Ovary (tissue), 3 donors: Measurements from ENCODE around the gene BABAM2.

Source experiments
- EP300 ChIP-seq: sonication (generic); formaldehyde crosslinking; IDR thresholded peaks from one replicate; pipeline ENCODE4 v1.6.1; 2017; ENCODE audit warnings: antibody characterized with exemption
- POLR2A ChIP-seq: fragments of 450-650 bp; IDR thresholded peaks from one replicate; pipeline ENCODE4 v1.6.1; 2017; ENCODE audit warnings: antibody characterized with exemption, mild to moderate bottlenecking, moderate library complexity
- TF ChIP-seq, protein P1 (sequence below), 3 donors: fragments of 450-650 bp in 2 of 3; fragments of 200-600 bp in 1 of 3; IDR thresholded peaks; one replicate each; pipeline versions ENCODE4 v1.5.1 to v1.8.0; 2016 to 2022; ENCODE audit warnings: antibody characterized with exemption in 3 of 3, mild to moderate bottlenecking in 1 of 3
- donor health status: DM: no; HTN: no; CAD: no.

GRCh38 chr2:27852691-27853090, 37.8 kb upstream of the BABAM2 start:
- TF ChIP-seq, protein P1, sequence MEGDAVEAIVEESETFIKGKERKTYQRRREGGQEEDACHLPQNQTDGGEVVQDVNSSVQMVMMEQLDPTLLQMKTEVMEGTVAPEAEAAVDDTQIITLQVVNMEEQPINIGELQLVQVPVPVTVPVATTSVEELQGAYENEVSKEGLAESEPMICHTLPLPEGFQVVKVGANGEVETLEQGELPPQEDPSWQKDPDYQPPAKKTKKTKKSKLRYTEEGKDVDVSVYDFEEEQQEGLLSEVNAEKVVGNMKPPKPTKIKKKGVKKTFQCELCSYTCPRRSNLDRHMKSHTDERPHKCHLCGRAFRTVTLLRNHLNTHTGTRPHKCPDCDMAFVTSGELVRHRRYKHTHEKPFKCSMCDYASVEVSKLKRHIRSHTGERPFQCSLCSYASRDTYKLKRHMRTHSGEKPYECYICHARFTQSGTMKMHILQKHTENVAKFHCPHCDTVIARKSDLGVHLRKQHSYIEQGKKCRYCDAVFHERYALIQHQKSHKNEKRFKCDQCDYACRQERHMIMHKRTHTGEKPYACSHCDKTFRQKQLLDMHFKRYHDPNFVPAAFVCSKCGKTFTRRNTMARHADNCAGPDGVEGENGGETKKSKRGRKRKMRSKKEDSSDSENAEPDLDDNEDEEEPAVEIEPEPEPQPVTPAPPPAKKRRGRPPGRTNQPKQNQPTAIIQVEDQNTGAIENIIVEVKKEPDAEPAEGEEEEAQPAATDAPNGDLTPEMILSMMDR (IDR thresholded peaks at IDR 0.05), result no peak
- TF ChIP-seq POLR2A (no peak), EP300 (no peak)
